A549 (cell line): ENCODE results near the gene SPNS2. TPM values are rescaled to one million over a fixed set of nuclear protein-coding genes. Genes with fewer than 3 reads are reported as not detected.

Experiments
- ATAC-seq, 2 experiments: fragments of 200-7000 bp in 1 of 2; fragments of >200 bp in 1 of 2; cut with Nextera tagmentation in 1 of 2; cut with Tn5 transposase in 1 of 2; 3 replicates each; pipeline versions ENCODE4 v1.8.0 to v1.9.1; 2018 to 2020; ENCODE audit warnings: mild to moderate bottlenecking in 1 of 2, moderate library complexity in 1 of 2
- CTCF ChIA-PET: fragments of 300-600 bp; sonication (Branson Sonifier 250); formaldehyde crosslinking; extraction: SDS; loops from one replicate; lab custom pipeline; 2021; ENCODE audit warnings: antibody characterized with exemption, inconsistent platforms; lab: Yijun Ruan, JAX
- POLR2A ChIA-PET: fragments of 350-600 bp; formaldehyde crosslinking; extraction: SDS; loops from one replicate; lab custom pipeline; 2021; ENCODE audit warnings: antibody characterized with exemption, inconsistent platforms; lab: Yijun Ruan, JAX
- DNase-seq, 2 experiments: peaks; one replicate each; pipeline versions ENCODE4 v3.0.0 to v3.0.0-alpha.2; 2011 to 2016; ENCODE audit warnings: low read depth in 1 of 2, low spot score in 1 of 2
- FAIRE-seq: peaks from 2 replicates; lab custom pipeline; 2011; peaks lifted over from hg19 to GRCh38; lab: Jason Lieb, UNC
- H3K27ac ChIP-seq, 2 experiments: fragments of >200 bp; sonication (Bioruptor Twin); formaldehyde crosslinking; 3 replicates each; pipeline ENCODE4 v1.5.1; 2016 to 2017
- H3K4me1 ChIP-seq: fragments of >200 bp; sonication (Bioruptor Twin); formaldehyde crosslinking; 3 replicates; pipeline ENCODE4 v1.6.1; 2016
- H3K4me2 ChIP-seq: fragments of >200 bp; sonication (Bioruptor Twin); formaldehyde crosslinking; 3 replicates; pipeline ENCODE4 v1.6.1; 2016
- H3K4me3 ChIP-seq: fragments of >200 bp; sonication (Bioruptor Twin); formaldehyde crosslinking; 3 replicates; pipeline ENCODE4 v1.5.1; 2016
- H3K9me3 ChIP-seq: fragments of >200 bp; sonication (Bioruptor Twin); formaldehyde crosslinking; 3 replicates; pipeline ENCODE4 v1.6.1; 2016
- CHD4 ChIP-seq: fragments of 200-600 bp; sonication (generic); IDR thresholded peaks from 2 replicates; pipeline ENCODE4 v1.6.1; 2016; ENCODE audit warnings: antibody characterized with exemption, mild to moderate bottlenecking, borderline replicate concordance
- EHMT2 ChIP-seq: fragments of 200-600 bp; sonication (generic); IDR thresholded peaks from 2 replicates; pipeline ENCODE4 v1.6.1; 2016; ENCODE audit warnings: antibody characterized with exemption, low read depth, mild to moderate bottlenecking, moderate library complexity
- EP300 ChIP-seq, 2 experiments: fragments of >200 bp; sonication (Bioruptor Twin); formaldehyde crosslinking; IDR thresholded peaks; 2 replicates in 1 of 2; 3 replicates in 1 of 2; pipeline ENCODE4 v1.6.1; 2016 to 2017
- FOSB ChIP-seq: fragments of 250-450 bp; sonication (Bioruptor Pico); IDR thresholded peaks from 2 replicates; pipeline ENCODE4 v1.5.0; 2020; ENCODE audit warnings: mild to moderate bottlenecking, moderate library complexity
- HMGXB4 ChIP-seq: fragments of 250-450 bp; sonication (Bioruptor Pico); IDR thresholded peaks from 2 replicates; pipeline ENCODE4 v1.5.0; 2021; ENCODE audit warnings: mild to moderate bottlenecking, moderate library complexity, borderline replicate concordance
- HOXA7 ChIP-seq: fragments of 250-450 bp; sonication (Bioruptor Pico); IDR thresholded peaks from 2 replicates; pipeline ENCODE4 v1.5.0; 2020; ENCODE audit warnings: mild to moderate bottlenecking, moderate library complexity
- JUNB ChIP-seq: fragments of >200 bp; sonication (Bioruptor Twin); formaldehyde crosslinking; IDR thresholded peaks from 2 replicates; pipeline ENCODE4 v1.6.1; 2016
- MAFK ChIP-seq: fragments of 450-650 bp; IDR thresholded peaks from 2 replicates; pipeline ENCODE4 v1.6.1; 2014; ENCODE audit not compliant: partially characterized antibody
- MYC ChIP-seq: IDR thresholded peaks from 2 replicates; pipeline ENCODE4 v1.6.1; 2012; ENCODE audit warnings: mild to moderate bottlenecking, inconsistent platforms, low read length, improper control_type of control experiment, borderline replicate concordance
- NFE2L2 ChIP-seq: fragments of 150-350 bp; conservative IDR thresholded peaks from 2 replicates; pipeline ENCODE4 v1.6.1; 2014; ENCODE audit warnings: low read length
- RARB ChIP-seq: fragments of 250-450 bp; sonication (Bioruptor Pico); IDR thresholded peaks from 2 replicates; pipeline ENCODE4 v1.8.0; 2021; ENCODE audit warnings: mild to moderate bottlenecking, moderate library complexity
- REST ChIP-seq: fragments of 200-600 bp; sonication (generic); IDR thresholded peaks from 2 replicates; pipeline ENCODE4 v1.6.1; 2016; ENCODE audit warnings: antibody characterized with exemption, mild to moderate bottlenecking, moderate library complexity
- SMC3 ChIP-seq: fragments of >200 bp; sonication (Bioruptor Twin); formaldehyde crosslinking; IDR thresholded peaks from 3 replicates; pipeline ENCODE4 v1.6.1; 2018; ENCODE audit warnings: inconsistent platforms
- SREBF2 ChIP-seq: fragments of 450-650 bp; IDR thresholded peaks from 2 replicates; pipeline ENCODE4 v1.6.1; 2014; ENCODE audit warnings: mild to moderate bottlenecking, moderate library complexity
- TFCP2L1 ChIP-seq: fragments of 250-450 bp; sonication (Bioruptor Pico); IDR thresholded peaks from 2 replicates; pipeline ENCODE4 v1.5.0; 2021; ENCODE audit warnings: mild to moderate bottlenecking
- ZC3H11A ChIP-seq: fragments of 450-650 bp; IDR thresholded peaks from 2 replicates; pipeline ENCODE4 v1.6.1; 2014; ENCODE audit warnings: antibody characterized with exemption, mild to moderate bottlenecking
- ZFP36 ChIP-seq: fragments of 450-650 bp; IDR thresholded peaks from 2 replicates; pipeline ENCODE4 v1.6.1; 2014; ENCODE audit warnings: borderline replicate concordance; ENCODE audit not compliant: partially characterized antibody
- WGBS: methylation state at CpG from one replicate; pipeline ENCODE4 v1.1.6; 2017; ENCODE audit errors: missing lambda C conversion rate; 5-methylcytosine and 5-hydroxymethylcytosine counted together
- polyA plus RNA-seq, 4 experiments: library from polyadenylated mRNA; depleted of rRNA in 3 of 4; stranded (reverse); fragments of >200 nt; fragmentation: RNase III in 1 of 4; extraction: RNeasy Plus Mini Kit Qiagen cat#74134 plus additional on column Dnase treatment in 1 of 4; gene quantifications; 2 replicates in 3 of 4; 3 replicates in 1 of 4; pipeline ENCODE4 v1.2.3, GENCODE V29; 2011 to 2017
- TF ChIP-seq, protein P1 (sequence below): IDR thresholded peaks from 2 replicates; pipeline ENCODE4 v1.6.1; 2012; ENCODE audit warnings: low read depth, borderline replicate concordance
- TF ChIP-seq, protein P2 (sequence below): IDR thresholded peaks from 2 replicates; pipeline ENCODE4 v1.6.1; 2012
- TF ChIP-seq, protein P3 (sequence below): fragments of 250-450 bp; sonication (Bioruptor Pico); IDR thresholded peaks from 2 replicates; pipeline ENCODE4 v1.5.0; 2020; ENCODE audit warnings: low read depth, mild to moderate bottlenecking, moderate library complexity

The SPNS2 gene
- polyA plus RNA-seq, 2 of the 4 experiments (the other 2 are of a cell fraction): 0.27 to 0.46 TPM

DNA sequence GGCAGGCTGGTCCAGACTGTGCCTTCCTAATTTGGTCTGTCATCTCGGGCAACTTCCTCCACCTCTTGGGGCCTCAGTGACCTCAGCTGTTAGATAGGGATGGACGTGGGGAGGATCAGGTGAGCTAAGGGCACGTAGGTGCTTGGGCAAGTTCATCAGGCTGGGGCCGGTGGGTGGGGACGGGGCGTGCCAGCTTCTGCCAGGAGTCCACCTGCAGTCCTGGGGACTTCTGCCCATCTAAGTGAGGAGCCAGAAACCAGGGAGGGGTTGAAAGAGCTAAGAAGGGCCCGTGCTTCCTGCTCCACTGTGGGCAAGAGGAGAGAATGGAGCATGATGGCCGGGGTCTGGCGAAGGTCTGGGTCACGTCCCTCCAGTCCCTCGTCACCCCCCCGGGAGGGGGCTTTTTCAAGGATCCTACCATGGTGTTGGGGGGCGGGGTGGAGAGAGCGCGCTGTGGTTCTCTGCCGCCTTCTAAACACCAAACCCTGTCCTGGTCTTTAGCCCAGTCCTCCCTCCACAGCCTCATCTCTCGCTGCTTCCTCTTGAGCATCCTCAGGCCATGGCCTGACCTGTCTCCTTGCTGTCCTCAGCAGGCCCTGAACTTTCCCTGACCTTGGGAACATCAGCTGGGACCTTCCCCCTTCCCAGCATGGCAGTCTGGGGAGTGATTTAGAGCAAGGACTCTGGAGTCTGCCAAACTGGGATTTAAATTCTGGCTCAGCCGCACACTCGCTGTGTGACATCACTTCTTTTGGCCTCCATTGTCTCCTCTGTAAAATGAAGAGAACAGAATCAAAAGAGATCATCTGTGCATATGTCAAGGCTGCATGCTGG is 21.6 kb downstream of the SPNS2 start:
- peak in 1 of 2 experiments; percentile 16; a peak in 2 of 6 replicates for ATAC-seq
- CTCF ChIA-PET: interaction anchor here (0.6 to 2.5 kb wide), 10 partner anchors 9 to 107 kb away, joined by 3 to 11 read pairs (median 4); no protein-coding TSS in a partner anchor
- DNase-seq: no peak
- WGBS: 78% methylated on average over 19 of the region's 19 CpGs
- H3K27ac ChIP-seq: no peak overlapping the region; a peak in 1 of 6 replicates
- no peak overlapping the region for H3K4me2 ChIP-seq
- no peaks in the 10 kb centered on the region for H3K9me3 ChIP-seq
- no peak overlapping the region for H3K4me3 ChIP-seq
- POLR2A ChIA-PET: no interaction called here
- TF ChIP-seq SMC3 (no peak), TFCP2L1 (CRISPR knock-in tag) (no peak), EHMT2 (no peak), NFE2L2 (no peak), CHD4 (no peak), RARB (CRISPR knock-in tag) (no peak), HOXA7 (no peak), HMGXB4 (CRISPR knock-in tag) (no peak), JUNB (no peak), ZFP36 (no peak), MAFK (no peak), REST (no peak), MYC (no peak), SREBF2 (no peak), FOSB (CRISPR knock-in tag) (no peak), EP300 (IDR thresholded peaks at IDR 0.05) (no peak), ZC3H11A (no peak)
- TF ChIP-seq, protein P1, sequence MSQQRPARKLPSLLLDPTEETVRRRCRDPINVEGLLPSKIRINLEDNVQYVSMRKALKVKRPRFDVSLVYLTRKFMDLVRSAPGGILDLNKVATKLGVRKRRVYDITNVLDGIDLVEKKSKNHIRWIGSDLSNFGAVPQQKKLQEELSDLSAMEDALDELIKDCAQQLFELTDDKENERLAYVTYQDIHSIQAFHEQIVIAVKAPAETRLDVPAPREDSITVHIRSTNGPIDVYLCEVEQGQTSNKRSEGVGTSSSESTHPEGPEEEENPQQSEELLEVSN: no peak
- TF ChIP-seq, protein P2, sequence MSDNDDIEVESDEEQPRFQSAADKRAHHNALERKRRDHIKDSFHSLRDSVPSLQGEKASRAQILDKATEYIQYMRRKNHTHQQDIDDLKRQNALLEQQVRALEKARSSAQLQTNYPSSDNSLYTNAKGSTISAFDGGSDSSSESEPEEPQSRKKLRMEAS: no peak
- TF ChIP-seq, protein P3, sequence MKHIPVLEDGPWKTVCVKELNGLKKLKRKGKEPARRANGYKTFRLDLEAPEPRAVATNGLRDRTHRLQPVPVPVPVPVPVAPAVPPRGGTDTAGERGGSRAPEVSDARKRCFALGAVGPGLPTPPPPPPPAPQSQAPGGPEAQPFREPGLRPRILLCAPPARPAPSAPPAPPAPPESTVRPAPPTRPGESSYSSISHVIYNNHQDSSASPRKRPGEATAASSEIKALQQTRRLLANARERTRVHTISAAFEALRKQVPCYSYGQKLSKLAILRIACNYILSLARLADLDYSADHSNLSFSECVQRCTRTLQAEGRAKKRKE (CRISPR knock-in tag): no peak
- H3K4me1 ChIP-seq: peaks cover 15% of the 10 kb centered on the region; the same call in 2 of the 3 replicates
- FAIRE-seq: no peak
